Measurements from ENCODE around the gene GLYAT. TPM values are rescaled to one million over a fixed set of nuclear protein-coding genes. Genes with fewer than 3 reads are reported as not detected.
"Not testable (repeated sequence)": the region's sequence is repeated elsewhere in the genome, so short reads cannot be mapped to it uniquely, and the experiment has no call there.

The GLYAT gene
- total RNA-seq, 1 donor from 2014 or later, result not detected

- H3K27me3 Mint-ChIP-seq (ENCODE audit: low read depth), result peaks cover 5% of the 10 kb centered on the region
- H3K4me1 Mint-ChIP-seq (ENCODE audit: low read depth), result no peaks in the 10 kb centered on the region
- no peak overlapping the region for H3K27ac Mint-ChIP-seq (ENCODE audit: unreplicated experiment)
- H3K4me3 Mint-ChIP-seq (ENCODE audit: unreplicated experiment), result no peak overlapping the region
- H3K9me3 Mint-ChIP-seq (ENCODE audit: low read depth), result no peaks in the 10 kb centered on the region
- no peak for DNase-seq (ENCODE audit: low spot score)
- no peaks in the 10 kb centered on the region for H3K36me3 Mint-ChIP-seq (ENCODE audit: low read depth)
- no peak for TF ChIP-seq CTCF (IDR thresholded peaks at IDR 0.05)
Observed at GRCh38 chr11:58712531-58712930, 19.2 kb downstream of the GLYAT start.

GRCh38 chr11:58711832-58712231 lies 19.9 kb downstream of the GLYAT start:
- no peak for TF ChIP-seq CTCF (IDR thresholded peaks at IDR 0.05)
- DNase-seq (ENCODE audit: low spot score), result no peak
- Mint-ChIP-seq H3K9me3 (ENCODE audit: low read depth) (peaks cover 3% of the 10 kb centered on the region), H3K4me1 (ENCODE audit: low read depth) (no peaks in the 10 kb centered on the region), H3K36me3 (ENCODE audit: low read depth) (no peaks in the 10 kb centered on the region), H3K27ac (ENCODE audit: unreplicated experiment) (no peak overlapping the region), H3K4me3 (ENCODE audit: unreplicated experiment) (no peak overlapping the region), H3K27me3 (ENCODE audit: low read depth) (peaks cover 3% of the 10 kb centered on the region)

DNA sequence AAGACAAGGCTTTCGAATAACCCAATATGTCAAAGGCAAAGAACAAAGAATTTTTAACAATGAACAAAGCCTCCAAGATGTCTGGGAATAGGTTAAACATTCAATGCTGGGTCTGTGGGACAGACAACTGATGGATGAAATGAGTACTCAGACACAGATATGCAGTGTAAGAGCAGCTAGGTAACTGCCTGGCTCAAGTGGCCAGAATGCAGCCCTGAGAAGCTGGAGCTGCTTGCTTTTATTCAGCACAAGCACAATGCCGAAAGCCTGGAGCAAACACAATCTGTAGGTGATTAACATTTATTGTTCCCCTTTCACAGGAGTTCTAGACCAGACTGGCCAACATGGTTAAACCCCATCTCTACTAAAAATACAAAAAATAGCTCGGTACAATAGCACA lies 24.0 kb downstream of the GLYAT start:
- Mint-ChIP-seq H3K4me3 (ENCODE audit: unreplicated experiment) (no peak overlapping the region), H3K36me3 (ENCODE audit: low read depth) (no peaks in the 10 kb centered on the region), H3K27me3 (ENCODE audit: low read depth) (peaks cover 7% of the 10 kb centered on the region), H3K27ac (ENCODE audit: unreplicated experiment) (no peak overlapping the region), H3K9me3 (ENCODE audit: low read depth) (peaks cover 14% of the 10 kb centered on the region), H3K4me1 (ENCODE audit: low read depth) (no peaks in the 10 kb centered on the region)
- no peak for TF ChIP-seq CTCF (IDR thresholded peaks at IDR 0.05)
- DNase-seq (ENCODE audit: low spot score), result no peak

DNA sequence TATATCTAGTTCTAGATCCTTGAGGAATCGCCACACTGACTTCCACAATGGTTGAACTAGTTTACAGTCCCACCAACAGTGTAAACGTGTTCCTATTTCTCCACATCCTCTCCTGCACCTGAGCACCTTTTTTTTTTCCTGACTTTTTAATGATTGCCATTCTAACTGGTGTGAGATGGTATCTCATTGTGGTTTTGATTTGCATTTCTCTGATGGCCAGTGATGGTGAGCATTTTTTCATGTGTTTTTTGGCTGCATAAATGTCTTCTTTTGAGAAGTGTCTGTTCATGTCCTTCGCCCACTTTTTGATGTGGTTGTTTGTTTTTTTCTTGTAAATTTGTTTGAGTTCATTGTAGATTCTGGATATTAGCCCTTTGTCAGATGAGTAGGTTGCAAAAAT lies 34.9 kb downstream of the GLYAT start:
- H3K27me3 Mint-ChIP-seq (ENCODE audit: low read depth); H3K4me1 Mint-ChIP-seq (ENCODE audit: low read depth); H3K27ac Mint-ChIP-seq (ENCODE audit: unreplicated experiment); DNase-seq (ENCODE audit: low spot score); H3K4me3 Mint-ChIP-seq (ENCODE audit: unreplicated experiment); H3K9me3 Mint-ChIP-seq (ENCODE audit: low read depth); H3K36me3 Mint-ChIP-seq (ENCODE audit: low read depth): not testable (repeated sequence)

DNA sequence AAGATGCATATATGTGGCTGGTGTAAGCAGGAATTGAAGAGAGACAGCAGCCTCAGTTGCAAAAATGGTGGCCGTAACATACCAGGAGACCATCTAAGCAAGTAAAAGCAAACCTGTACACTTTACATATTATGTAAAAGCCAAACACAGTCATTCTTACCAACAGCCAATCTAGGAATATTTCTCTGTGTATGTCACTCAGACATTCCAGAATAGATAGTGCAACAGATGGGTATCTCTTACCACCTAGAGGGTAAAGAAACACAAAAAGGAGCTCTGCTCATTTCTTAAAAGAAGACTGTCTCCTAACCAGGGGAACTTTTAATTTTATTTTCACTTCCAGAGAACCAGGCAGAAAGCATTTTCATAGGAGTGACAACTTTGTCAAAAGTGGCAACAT lies 38.7 kb downstream of the GLYAT start:
- H3K4me1 Mint-ChIP-seq (ENCODE audit: low read depth), result no peaks in the 10 kb centered on the region
- no peak for TF ChIP-seq CTCF (IDR thresholded peaks at IDR 0.05)
- no peak for DNase-seq (ENCODE audit: low spot score)
- H3K9me3 Mint-ChIP-seq (ENCODE audit: low read depth), result no peaks in the 10 kb centered on the region
- peaks cover 12% of the 10 kb centered on the region for H3K27me3 Mint-ChIP-seq (ENCODE audit: low read depth)
- H3K27ac Mint-ChIP-seq (ENCODE audit: unreplicated experiment), result no peak overlapping the region
- H3K36me3 Mint-ChIP-seq (ENCODE audit: low read depth), result no peaks in the 10 kb centered on the region
- H3K4me3 Mint-ChIP-seq (ENCODE audit: unreplicated experiment), result no peak overlapping the region

DNA sequence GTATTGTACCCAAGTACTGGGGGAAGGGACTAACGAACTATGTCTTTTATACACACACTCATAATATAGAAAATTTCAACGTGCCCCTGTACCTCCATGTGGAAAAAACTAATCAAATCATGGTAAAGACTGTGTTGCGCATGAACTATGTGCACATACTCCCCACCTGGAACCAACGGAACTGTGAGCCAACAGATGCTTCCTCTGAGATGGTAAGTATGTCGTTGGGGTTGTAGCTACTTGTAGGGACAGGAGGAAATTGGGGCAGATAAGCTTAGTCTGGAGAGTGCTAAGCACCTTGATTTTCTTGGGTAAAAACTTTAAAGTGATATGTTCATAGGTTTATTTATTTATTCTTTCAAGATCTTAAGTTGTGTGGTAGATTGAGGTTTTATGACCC lies 40.1 kb downstream of the GLYAT start:
- Mint-ChIP-seq H3K27me3 (ENCODE audit: low read depth) (peaks cover 16% of the 10 kb centered on the region), H3K27ac (ENCODE audit: unreplicated experiment) (no peak overlapping the region), H3K4me3 (ENCODE audit: unreplicated experiment) (no peak overlapping the region), H3K4me1 (ENCODE audit: low read depth) (no peaks in the 10 kb centered on the region), H3K36me3 (ENCODE audit: low read depth) (no peaks in the 10 kb centered on the region), H3K9me3 (ENCODE audit: low read depth) (no peaks in the 10 kb centered on the region)
- no peak for TF ChIP-seq CTCF (IDR thresholded peaks at IDR 0.05)
- DNase-seq (ENCODE audit: low spot score), result no peak
